ENCODE results near the gene AK1. TPM values are rescaled to one million over a fixed set of nuclear protein-coding genes. Genes with fewer than 3 reads are reported as not detected.
A peak's percentile ranks its signal among the peaks of the same experiment; 100 is the strongest.

Gene AK1
- total and polyA plus RNA-seq, 2 of the 13 experiments (the other 11 are each of a cell fraction or from before 2014, with no cell fraction given) = 19.1 to 32.8 TPM

DNA sequence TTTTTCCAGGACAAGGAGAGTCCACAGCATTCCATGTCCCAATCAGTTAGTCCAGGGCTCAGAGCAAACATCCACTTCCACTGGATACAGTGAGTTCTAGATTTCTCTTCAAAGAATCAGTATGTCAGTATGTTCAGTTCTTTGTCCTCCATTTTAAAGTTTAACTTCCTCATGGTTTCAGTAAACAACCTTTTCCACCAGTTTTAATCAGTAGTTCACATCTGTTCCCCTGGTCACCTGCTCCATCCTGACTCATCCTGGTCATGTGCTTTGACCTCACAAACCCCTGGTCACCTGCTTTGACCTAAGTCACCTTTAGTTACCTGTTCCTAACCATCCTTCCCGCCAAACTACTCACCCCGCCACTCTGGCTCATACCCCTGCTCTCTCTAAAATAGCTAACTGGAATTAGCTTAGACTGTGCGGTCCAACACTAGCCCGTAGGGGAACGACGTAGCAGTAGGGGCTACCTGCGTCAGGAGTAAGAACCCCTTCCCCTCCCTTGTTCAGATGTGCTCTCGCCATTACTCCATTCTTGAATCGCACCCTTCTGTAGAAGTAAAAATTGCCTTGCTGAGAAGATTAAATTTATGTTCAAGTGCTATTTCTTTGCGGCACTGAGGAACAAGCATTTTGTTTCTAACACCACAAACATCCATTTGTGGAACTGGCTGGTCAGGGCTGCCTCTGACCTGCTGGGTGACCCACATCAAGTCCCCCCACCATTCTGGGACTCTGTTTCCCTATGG, 28.5 kb downstream of the AK1 start (continued):
- TF ChIP-seq, protein P1, sequence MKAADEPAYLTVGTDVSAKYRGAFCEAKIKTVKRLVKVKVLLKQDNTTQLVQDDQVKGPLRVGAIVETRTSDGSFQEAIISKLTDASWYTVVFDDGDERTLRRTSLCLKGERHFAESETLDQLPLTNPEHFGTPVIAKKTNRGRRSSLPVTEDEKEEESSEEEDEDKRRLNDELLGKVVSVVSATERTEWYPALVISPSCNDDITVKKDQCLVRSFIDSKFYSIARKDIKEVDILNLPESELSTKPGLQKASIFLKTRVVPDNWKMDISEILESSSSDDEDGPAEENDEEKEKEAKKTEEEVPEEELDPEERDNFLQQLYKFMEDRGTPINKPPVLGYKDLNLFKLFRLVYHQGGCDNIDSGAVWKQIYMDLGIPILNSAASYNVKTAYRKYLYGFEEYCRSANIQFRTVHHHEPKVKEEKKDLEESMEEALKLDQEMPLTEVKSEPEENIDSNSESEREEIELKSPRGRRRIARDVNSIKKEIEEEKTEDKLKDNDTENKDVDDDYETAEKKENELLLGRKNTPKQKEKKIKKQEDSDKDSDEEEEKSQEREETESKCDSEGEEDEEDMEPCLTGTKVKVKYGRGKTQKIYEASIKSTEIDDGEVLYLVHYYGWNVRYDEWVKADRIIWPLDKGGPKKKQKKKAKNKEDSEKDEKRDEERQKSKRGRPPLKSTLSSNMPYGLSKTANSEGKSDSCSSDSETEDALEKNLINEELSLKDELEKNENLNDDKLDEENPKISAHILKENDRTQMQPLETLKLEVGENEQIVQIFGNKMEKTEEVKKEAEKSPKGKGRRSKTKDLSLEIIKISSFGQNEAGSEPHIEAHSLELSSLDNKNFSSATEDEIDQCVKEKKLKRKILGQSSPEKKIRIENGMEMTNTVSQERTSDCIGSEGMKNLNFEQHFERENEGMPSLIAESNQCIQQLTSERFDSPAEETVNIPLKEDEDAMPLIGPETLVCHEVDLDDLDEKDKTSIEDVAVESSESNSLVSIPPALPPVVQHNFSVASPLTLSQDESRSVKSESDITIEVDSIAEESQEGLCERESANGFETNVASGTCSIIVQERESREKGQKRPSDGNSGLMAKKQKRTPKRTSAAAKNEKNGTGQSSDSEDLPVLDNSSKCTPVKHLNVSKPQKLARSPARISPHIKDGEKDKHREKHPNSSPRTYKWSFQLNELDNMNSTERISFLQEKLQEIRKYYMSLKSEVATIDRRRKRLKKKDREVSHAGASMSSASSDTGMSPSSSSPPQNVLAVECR (CRISPR knock-in tag; IDR thresholded peaks at IDR 0.05; ENCODE audit: borderline replicate concordance) = no peak
- TF ChIP-seq ZNF430 (CRISPR knock-in tag; IDR thresholded peaks at IDR 0.05) (no peak), HIVEP1 (CRISPR knock-in tag; IDR thresholded peaks at IDR 0.05) (no peak), ZNF251 (CRISPR knock-in tag; IDR thresholded peaks at IDR 0.05) (no peak), MTA3 (CRISPR knock-in tag; IDR thresholded peaks at IDR 0.05) (no peak), TCF12 (IDR thresholded peaks at IDR 0.05) (no peak), TCF12 (CRISPR knock-in tag; IDR thresholded peaks at IDR 0.05) (no peak), ETV5 (CRISPR knock-in tag; IDR thresholded peaks at IDR 0.05; ENCODE audit: borderline replicate concordance) (peak; percentile 13; the same call in 1 of the 2 replicates), NFE2L2 (IDR thresholded peaks at IDR 0.05; ENCODE audit: low read length) (no peak), KDM5A (IDR thresholded peaks at IDR 0.05; ENCODE audit: borderline replicate concordance, low read length) (no peak)
- TF ChIP-seq, protein P2, sequence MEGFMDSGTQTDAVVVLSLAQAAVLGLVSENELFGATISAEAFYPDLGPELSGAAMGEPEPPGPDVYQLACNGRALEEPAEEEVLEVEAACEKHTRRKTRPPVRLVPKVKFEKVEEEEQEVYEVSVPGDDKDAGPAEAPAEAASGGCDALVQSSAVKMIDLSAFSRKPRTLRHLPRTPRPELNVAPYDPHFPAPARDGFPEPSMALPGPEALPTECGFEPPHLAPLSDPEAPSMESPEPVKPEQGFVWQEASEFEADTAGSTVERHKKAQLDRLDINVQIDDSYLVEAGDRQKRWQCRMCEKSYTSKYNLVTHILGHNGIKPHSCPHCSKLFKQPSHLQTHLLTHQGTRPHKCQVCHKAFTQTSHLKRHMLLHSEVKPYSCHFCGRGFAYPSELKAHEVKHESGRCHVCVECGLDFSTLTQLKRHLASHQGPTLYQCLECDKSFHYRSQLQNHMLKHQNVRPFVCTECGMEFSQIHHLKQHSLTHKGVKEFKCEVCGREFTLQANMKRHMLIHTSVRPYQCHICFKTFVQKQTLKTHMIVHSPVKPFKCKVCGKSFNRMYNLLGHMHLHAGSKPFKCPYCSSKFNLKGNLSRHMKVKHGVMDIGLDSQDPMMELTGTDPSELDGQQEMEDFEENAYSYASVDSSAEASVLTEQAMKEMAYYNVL (CRISPR knock-in tag; IDR thresholded peaks at IDR 0.05; ENCODE audit: borderline replicate concordance) = peak; percentile 60; the same call in 1 of the 2 replicates
- TF ChIP-seq, protein P3, sequence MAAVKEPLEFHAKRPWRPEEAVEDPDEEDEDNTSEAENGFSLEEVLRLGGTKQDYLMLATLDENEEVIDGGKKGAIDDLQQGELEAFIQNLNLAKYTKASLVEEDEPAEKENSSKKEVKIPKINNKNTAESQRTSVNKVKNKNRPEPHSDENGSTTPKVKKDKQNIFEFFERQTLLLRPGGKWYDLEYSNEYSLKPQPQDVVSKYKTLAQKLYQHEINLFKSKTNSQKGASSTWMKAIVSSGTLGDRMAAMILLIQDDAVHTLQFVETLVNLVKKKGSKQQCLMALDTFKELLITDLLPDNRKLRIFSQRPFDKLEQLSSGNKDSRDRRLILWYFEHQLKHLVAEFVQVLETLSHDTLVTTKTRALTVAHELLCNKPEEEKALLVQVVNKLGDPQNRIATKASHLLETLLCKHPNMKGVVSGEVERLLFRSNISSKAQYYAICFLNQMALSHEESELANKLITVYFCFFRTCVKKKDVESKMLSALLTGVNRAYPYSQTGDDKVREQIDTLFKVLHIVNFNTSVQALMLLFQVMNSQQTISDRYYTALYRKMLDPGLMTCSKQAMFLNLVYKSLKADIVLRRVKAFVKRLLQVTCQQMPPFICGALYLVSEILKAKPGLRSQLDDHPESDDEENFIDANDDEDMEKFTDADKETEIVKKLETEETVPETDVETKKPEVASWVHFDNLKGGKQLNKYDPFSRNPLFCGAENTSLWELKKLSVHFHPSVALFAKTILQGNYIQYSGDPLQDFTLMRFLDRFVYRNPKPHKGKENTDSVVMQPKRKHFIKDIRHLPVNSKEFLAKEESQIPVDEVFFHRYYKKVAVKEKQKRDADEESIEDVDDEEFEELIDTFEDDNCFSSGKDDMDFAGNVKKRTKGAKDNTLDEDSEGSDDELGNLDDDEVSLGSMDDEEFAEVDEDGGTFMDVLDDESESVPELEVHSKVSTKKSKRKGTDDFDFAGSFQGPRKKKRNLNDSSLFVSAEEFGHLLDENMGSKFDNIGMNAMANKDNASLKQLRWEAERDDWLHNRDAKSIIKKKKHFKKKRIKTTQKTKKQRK (IDR thresholded peaks at IDR 0.05; ENCODE audit: low read length) = no peak
- TF ChIP-seq, protein P4, sequence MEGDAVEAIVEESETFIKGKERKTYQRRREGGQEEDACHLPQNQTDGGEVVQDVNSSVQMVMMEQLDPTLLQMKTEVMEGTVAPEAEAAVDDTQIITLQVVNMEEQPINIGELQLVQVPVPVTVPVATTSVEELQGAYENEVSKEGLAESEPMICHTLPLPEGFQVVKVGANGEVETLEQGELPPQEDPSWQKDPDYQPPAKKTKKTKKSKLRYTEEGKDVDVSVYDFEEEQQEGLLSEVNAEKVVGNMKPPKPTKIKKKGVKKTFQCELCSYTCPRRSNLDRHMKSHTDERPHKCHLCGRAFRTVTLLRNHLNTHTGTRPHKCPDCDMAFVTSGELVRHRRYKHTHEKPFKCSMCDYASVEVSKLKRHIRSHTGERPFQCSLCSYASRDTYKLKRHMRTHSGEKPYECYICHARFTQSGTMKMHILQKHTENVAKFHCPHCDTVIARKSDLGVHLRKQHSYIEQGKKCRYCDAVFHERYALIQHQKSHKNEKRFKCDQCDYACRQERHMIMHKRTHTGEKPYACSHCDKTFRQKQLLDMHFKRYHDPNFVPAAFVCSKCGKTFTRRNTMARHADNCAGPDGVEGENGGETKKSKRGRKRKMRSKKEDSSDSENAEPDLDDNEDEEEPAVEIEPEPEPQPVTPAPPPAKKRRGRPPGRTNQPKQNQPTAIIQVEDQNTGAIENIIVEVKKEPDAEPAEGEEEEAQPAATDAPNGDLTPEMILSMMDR (CRISPR knock-in tag; IDR thresholded peaks at IDR 0.05) = no peak
- TF ChIP-seq, protein P5, sequence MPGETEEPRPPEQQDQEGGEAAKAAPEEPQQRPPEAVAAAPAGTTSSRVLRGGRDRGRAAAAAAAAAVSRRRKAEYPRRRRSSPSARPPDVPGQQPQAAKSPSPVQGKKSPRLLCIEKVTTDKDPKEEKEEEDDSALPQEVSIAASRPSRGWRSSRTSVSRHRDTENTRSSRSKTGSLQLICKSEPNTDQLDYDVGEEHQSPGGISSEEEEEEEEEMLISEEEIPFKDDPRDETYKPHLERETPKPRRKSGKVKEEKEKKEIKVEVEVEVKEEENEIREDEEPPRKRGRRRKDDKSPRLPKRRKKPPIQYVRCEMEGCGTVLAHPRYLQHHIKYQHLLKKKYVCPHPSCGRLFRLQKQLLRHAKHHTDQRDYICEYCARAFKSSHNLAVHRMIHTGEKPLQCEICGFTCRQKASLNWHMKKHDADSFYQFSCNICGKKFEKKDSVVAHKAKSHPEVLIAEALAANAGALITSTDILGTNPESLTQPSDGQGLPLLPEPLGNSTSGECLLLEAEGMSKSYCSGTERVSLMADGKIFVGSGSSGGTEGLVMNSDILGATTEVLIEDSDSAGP (CRISPR knock-in tag; IDR thresholded peaks at IDR 0.05; ENCODE audit: borderline replicate concordance) = no peak
- TF ChIP-seq, protein P6, sequence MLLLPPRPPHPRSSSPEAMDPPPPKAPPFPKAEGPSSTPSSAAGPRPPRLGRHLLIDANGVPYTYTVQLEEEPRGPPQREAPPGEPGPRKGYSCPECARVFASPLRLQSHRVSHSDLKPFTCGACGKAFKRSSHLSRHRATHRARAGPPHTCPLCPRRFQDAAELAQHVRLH (CRISPR knock-in tag; IDR thresholded peaks at IDR 0.05; ENCODE audit: borderline replicate concordance, low read depth) = no peak

Data from HepG2 (cell line).